Skeletal muscle cell (primary cell): ENCODE results near the gene CACNB4.
"Not testable (repeated sequence)": the region's sequence is repeated elsewhere in the genome, so short reads cannot be mapped to it uniquely, and the experiment has no call there.

Source experiments
- DNase-seq: peaks from one replicate; pipeline ENCODE4 v3.0.0-alpha.2; 2010; ENCODE audit warnings: low read depth
- H3K4me3 ChIP-seq: 2 replicates; pipeline ENCODE4 v1.5.1; 2011; ENCODE audit warnings: low read depth, mild to moderate bottlenecking, control low read depth, low read length, moderate library complexity

Gene CACNB4

GRCh38 chr2:151882786-151883445, 215.9 kb downstream of the CACNB4 start:
- no peak overlapping the region for H3K4me3 ChIP-seq
- no peak for DNase-seq

- H3K4me3 ChIP-seq = no peak overlapping the region
- DNase-seq = no peak
Measured at GRCh38 chr2:151881342-151881741, 217.5 kb downstream of the CACNB4 start.

- no peak overlapping the region for H3K4me3 ChIP-seq
- no peak for DNase-seq
Measured at GRCh38 chr2:151880586-151880985, 218.3 kb downstream of the CACNB4 start.

GRCh38 chr2:151878655-151879563, 219.9 kb downstream of the CACNB4 start:
- H3K4me3 ChIP-seq = no peak overlapping the region
- DNase-seq = no peak

GRCh38 chr2:151878204-151878603, 220.6 kb downstream of the CACNB4 start:
- no peak for DNase-seq
- no peak overlapping the region for H3K4me3 ChIP-seq

- H3K4me3 ChIP-seq, DNase-seq: not testable (repeated sequence)
Measured at GRCh38 chr2:151875631-151876030, 223.2 kb downstream of the CACNB4 start.

- no peak for DNase-seq
- no peak overlapping the region for H3K4me3 ChIP-seq
Measured at GRCh38 chr2:151872463-151872862, 226.4 kb downstream of the CACNB4 start.

GRCh38 chr2:151869291-151869690, 229.6 kb downstream of the CACNB4 start:
- no peak for DNase-seq

GRCh38 chr2:151862700-151863099, 236.1 kb downstream of the CACNB4 start:
- H3K4me3 ChIP-seq = no peak overlapping the region
- DNase-seq = no peak

More at GRCh38 chr2:151869291-151869690, 229.6 kb downstream of the CACNB4 start:
- no peak overlapping the region for H3K4me3 ChIP-seq

GRCh38 chr2:151861174-151861573, 237.7 kb downstream of the CACNB4 start:
- H3K4me3 ChIP-seq = no peak overlapping the region
- DNase-seq = no peak

- H3K4me3 ChIP-seq = no peak overlapping the region
- no peak for DNase-seq
Measured at GRCh38 chr2:151860613-151861146, 238.2 kb downstream of the CACNB4 start.

GRCh38 chr2:151860210-151860609, 238.6 kb downstream of the CACNB4 start:
- no peak overlapping the region for H3K4me3 ChIP-seq
- DNase-seq = no peak

GRCh38 chr2:151857650-151858049, 241.2 kb downstream of the CACNB4 start:
- no peak for DNase-seq
- H3K4me3 ChIP-seq = no peak overlapping the region

GRCh38 chr2:151855111-151855510, 243.7 kb downstream of the CACNB4 start:
- H3K4me3 ChIP-seq = no peak overlapping the region
- DNase-seq = no peak

GRCh38 chr2:151853070-151853758, 245.6 kb downstream of the CACNB4 start:
- H3K4me3 ChIP-seq = no peak overlapping the region
- DNase-seq = no peak

- no peak overlapping the region for H3K4me3 ChIP-seq
- no peak for DNase-seq
Measured at GRCh38 chr2:151852260-151853069, 246.4 kb downstream of the CACNB4 start.

- no peak overlapping the region for H3K4me3 ChIP-seq
- DNase-seq = no peak
Measured at GRCh38 chr2:151851761-151852160, 247.1 kb downstream of the CACNB4 start.

GRCh38 chr2:151849413-151850010, 249.3 kb downstream of the CACNB4 start:
- H3K4me3 ChIP-seq = no peak overlapping the region
- DNase-seq = no peak

GRCh38 chr2:151845884-151846283, 253.0 kb downstream of the CACNB4 start:
- no peak overlapping the region for H3K4me3 ChIP-seq
- no peak for DNase-seq
